ENCODE measurements around the gene HAS3.

DNA sequence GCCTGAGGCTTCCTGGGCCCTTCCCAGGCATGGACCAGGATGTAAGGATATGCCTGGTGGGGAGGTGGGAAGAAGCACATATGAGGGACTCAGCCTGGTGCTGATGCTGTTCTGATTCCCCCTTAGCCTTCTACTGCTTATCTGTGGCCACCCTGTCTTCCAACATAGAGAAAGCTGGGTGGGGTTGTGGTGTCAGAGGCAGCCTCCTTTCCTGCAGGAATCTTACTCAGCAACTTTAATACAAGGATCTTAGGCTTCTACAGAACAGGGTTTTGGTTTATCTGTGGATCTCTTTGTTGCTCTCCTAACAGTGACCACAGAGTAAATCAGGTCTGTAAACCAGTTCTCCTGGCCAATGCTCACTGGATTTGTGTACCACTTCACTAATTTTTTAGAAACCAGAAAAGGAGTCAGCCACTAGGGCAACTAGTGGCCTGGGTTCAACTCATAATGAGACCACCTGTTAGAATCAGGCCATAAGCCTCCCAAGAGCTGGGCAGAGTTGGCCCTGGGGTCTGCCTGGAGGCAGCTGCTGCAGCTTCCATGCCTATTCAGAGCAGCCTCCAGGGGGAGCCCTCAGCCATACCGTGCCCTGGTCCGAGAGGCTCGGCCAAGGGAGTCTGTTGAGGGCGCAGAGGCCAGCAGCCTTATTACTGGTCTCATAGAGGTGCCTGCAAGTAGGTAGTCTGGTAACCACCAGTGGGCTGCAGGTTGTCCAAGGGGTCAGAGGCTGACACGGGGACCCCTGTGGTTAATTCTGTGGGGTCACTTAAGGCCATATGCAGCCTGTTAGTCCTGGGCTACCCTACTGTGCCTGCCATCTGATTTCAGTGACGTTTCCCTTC lies 7.1 kb downstream of the HAS3 start:
- TF ChIP-seq ZFP30 (CRISPR knock-in tag; IDR thresholded peaks at IDR 0.05) (no peak), POU6F1 (CRISPR knock-in tag; IDR thresholded peaks at IDR 0.05; ENCODE audit: borderline replicate concordance, low read depth) (no peak), RARB (CRISPR knock-in tag; IDR thresholded peaks at IDR 0.05) (no peak), BACH2 (CRISPR knock-in tag; IDR thresholded peaks at IDR 0.05; ENCODE audit: borderline replicate concordance) (no peak)
- TF ChIP-seq, protein P1, sequence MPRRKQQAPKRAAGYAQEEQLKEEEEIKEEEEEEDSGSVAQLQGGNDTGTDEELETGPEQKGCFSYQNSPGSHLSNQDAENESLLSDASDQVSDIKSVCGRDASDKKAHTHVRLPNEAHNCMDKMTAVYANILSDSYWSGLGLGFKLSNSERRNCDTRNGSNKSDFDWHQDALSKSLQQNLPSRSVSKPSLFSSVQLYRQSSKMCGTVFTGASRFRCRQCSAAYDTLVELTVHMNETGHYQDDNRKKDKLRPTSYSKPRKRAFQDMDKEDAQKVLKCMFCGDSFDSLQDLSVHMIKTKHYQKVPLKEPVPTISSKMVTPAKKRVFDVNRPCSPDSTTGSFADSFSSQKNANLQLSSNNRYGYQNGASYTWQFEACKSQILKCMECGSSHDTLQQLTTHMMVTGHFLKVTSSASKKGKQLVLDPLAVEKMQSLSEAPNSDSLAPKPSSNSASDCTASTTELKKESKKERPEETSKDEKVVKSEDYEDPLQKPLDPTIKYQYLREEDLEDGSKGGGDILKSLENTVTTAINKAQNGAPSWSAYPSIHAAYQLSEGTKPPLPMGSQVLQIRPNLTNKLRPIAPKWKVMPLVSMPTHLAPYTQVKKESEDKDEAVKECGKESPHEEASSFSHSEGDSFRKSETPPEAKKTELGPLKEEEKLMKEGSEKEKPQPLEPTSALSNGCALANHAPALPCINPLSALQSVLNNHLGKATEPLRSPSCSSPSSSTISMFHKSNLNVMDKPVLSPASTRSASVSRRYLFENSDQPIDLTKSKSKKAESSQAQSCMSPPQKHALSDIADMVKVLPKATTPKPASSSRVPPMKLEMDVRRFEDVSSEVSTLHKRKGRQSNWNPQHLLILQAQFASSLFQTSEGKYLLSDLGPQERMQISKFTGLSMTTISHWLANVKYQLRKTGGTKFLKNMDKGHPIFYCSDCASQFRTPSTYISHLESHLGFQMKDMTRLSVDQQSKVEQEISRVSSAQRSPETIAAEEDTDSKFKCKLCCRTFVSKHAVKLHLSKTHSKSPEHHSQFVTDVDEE (CRISPR knock-in tag; IDR thresholded peaks at IDR 0.05), result no peak
